K562 (cell line): Measurements from ENCODE around the gene ADGRA3. TPM values are rescaled to one million over a fixed set of nuclear protein-coding genes. Genes with fewer than 3 reads are reported as not detected.

Experiments
- ATAC-seq: fragments of 200-7000 bp; cut with Tn5 transposase; 3 replicates; pipeline ENCODE4 v1.9.1; 2020; ENCODE audit warnings: moderate library complexity
- BruUV-seq: library from RNA; stranded (reverse); fragments of 400-500 nt; replicated peaks from 2 replicates; lab custom pipeline; 2021; lab: Mats Ljungman, UMichigan
- CTCF ChIA-PET: fragments of 300-600 bp; formaldehyde crosslinking; extraction: SDS; loops from one replicate; lab custom pipeline; 2021; ENCODE audit warnings: low intra/inter-chr PET ratio; lab: Yijun Ruan, JAX
- POLR2A ChIA-PET: fragments of 300-600, 350-650 bp; sonication (Branson Sonifier 250); formaldehyde crosslinking; extraction: SDS; loops from one replicate; lab custom pipeline; 2021; ENCODE audit warnings: antibody characterized with exemption, inconsistent platforms; lab: Yijun Ruan, JAX
- DNase-seq, 4 experiments: peaks; one replicate each; pipeline versions ENCODE4 v3.0.0 to v3.0.0-alpha.2; 2011 to 2018; ENCODE audit warnings: low spot score in 3 of 4, mixed read lengths in 3 of 4; ENCODE audit errors: extremely low read depth in 1 of 4
- FAIRE-seq: peaks from 2 replicates; lab custom pipeline; 2011; peaks lifted over from hg19 to GRCh38; lab: Jason Lieb, UNC
- H2AFZ ChIP-seq: 2 replicates; pipeline ENCODE4 v1.6.0; 2011; ENCODE audit warnings: low read depth, low read length, control low read depth, inconsistent platforms
- H3K27ac ChIP-seq: fragments of 200-600 bp; 3 replicates; pipeline ENCODE4 v1.8.0; 2011; ENCODE audit warnings: low read depth, mild to moderate bottlenecking, control low read depth, inconsistent platforms, low read length, moderate library complexity, mixed read lengths; ENCODE audit errors: extremely low read depth
- H3K27me3 ChIP-seq, 2 experiments: fragments of 300-600 bp in 1 of 2; 2 replicates in 1 of 2; 3 replicates in 1 of 2; pipeline versions ENCODE4 v1.6.0 to v1.8.0; 2011; ENCODE audit warnings: inconsistent platforms in 2 of 2, low read length in 2 of 2, mild to moderate bottlenecking in 1 of 2, mixed read lengths in 1 of 2, moderate library complexity in 1 of 2; ENCODE audit not compliant: control insufficient read depth in 2 of 2, insufficient read depth in 2 of 2
- H3K36me3 ChIP-seq: fragments of 300-600 bp; 3 replicates; pipeline ENCODE4 v1.8.0; 2011; ENCODE audit warnings: mild to moderate bottlenecking, low read length, inconsistent platforms; ENCODE audit not compliant: control insufficient read depth, insufficient read depth
- H3K4me1 ChIP-seq, 2 experiments: fragments of 200-600 bp in 1 of 2; replicated peaks in 1 of 2; 2 replicates in 1 of 2; 3 replicates in 1 of 2; pipeline versions ENCODE4 v1.5.1 to v1.8.0; 2011; ENCODE audit warnings: inconsistent platforms in 2 of 2, low read length in 2 of 2, mild to moderate bottlenecking in 1 of 2, mixed read lengths in 1 of 2, moderate library complexity in 1 of 2; ENCODE audit not compliant: control insufficient read depth in 2 of 2, insufficient read depth in 2 of 2
- H3K4me2 ChIP-seq: 2 replicates; pipeline ENCODE4 v1.6.1; 2011; ENCODE audit warnings: low read length, control low read depth, inconsistent platforms, mixed read lengths; ENCODE audit not compliant: insufficient read depth
- H3K4me3 ChIP-seq: fragments of 200-600 bp; sonication (generic), shearing (Covaris generic); 2 replicates; pipeline ENCODE4 v1.5.1; 2016; ENCODE audit warnings: control low read depth, inconsistent platforms
- H3K79me2 ChIP-seq: fragments of 200-600 bp; 3 replicates; pipeline ENCODE4 v1.8.0; 2011; ENCODE audit warnings: low read length, inconsistent platforms; ENCODE audit not compliant: control insufficient read depth, insufficient read depth
- H3K9ac ChIP-seq, 2 experiments: 2 replicates each; pipeline versions ENCODE4 v1.6.0 to v1.6.1; 2011; ENCODE audit warnings: low read depth in 2 of 2, low read length in 2 of 2, control low read depth in 1 of 2, inconsistent platforms in 1 of 2, mild to moderate bottlenecking in 1 of 2, mixed read lengths in 1 of 2; ENCODE audit not compliant: insufficient read depth in 1 of 2
- H3K9me1 ChIP-seq: one replicate; pipeline ENCODE4 v1.6.0; 2011; ENCODE audit warnings: inconsistent platforms, mild to moderate bottlenecking, low read length, moderate library complexity; ENCODE audit not compliant: control insufficient read depth, insufficient read depth
- H3K9me3 ChIP-seq: replicated peaks from 2 replicates; pipeline ENCODE4 v1.5.1; 2011; ENCODE audit warnings: low read depth, low read length, inconsistent platforms; ENCODE audit not compliant: control insufficient read depth, insufficient read depth
- H4K20me1 ChIP-seq: replicated peaks from 2 replicates; pipeline ENCODE4 v1.6.1; 2011; ENCODE audit warnings: low read length, inconsistent platforms, mixed read lengths; ENCODE audit not compliant: control insufficient read depth, insufficient read depth
- RBM22 ChIP-seq: fragments of 200-400 bp; formaldehyde crosslinking; IDR thresholded peaks from 2 replicates; pipeline ENCODE4 v1.6.1; 2018; ENCODE audit warnings: low read length, low read depth; ENCODE audit not compliant: poor library complexity, severe bottlenecking
- WGBS: fragments of 100-300 bp; shearing (Covaris generic); methylation state at CpG from one replicate; pipeline ENCODE4 v1.1.6; 2016; ENCODE audit warnings: low coverage, mixed read lengths; ENCODE audit not compliant: insufficient coverage; ENCODE audit errors: missing lambda C conversion rate; 5-methylcytosine and 5-hydroxymethylcytosine counted together
- in situ Hi-C: fragments of 300-500 bp; cut with MboI; formaldehyde crosslinking; loops from 4 replicates; pipeline ENCODE4 v1.15.0; 2018; ENCODE audit warnings: inconsistent platforms, mixed read lengths
- intact Hi-C: fragments of 100-400 bp; cut with micrococcal nuclease; formaldehyde crosslinking; loops from 2 replicates; pipeline ENCODE4 v1.14.2; 2022
- polyA plus RNA-seq, 8 experiments: library from polyadenylated mRNA; depleted of rRNA in 4 of 8; stranded (reverse) in 5 of 8; unstranded in 3 of 8; fragments of >200 nt; fragmentation: Nextera tagmentation in 2 of 8; fragmentation: Illumina TruSeq in 1 of 8; extraction: Ambion mirVana in 2 of 8; extraction: Trizol in 1 of 8; gene quantifications; 2 replicates each; pipeline versions ENCODE4 v1.2.1 to v1.2.3, GENCODE V29; 2011 to 2014; ENCODE audit warnings: inconsistent platforms in 1 of 8, missing spikeins in 1 of 8
- total RNA-seq, 7 experiments: library from RNA; depleted of rRNA in 6 of 7; stranded (reverse); fragments of >200 nt in 6 of 7; fragmentation: Illumina TruSeq in 2 of 7; extraction: Trizol in 2 of 7; gene quantifications; 2 replicates each; pipeline versions ENCODE4 v1.2.1 to v1.2.3, GENCODE V29; 2011 to 2021; ENCODE audit warnings: low replicate concordance in 1 of 7
- TF ChIP-seq, protein P1 (sequence below): fragments of 250-450 bp; sonication (Bioruptor Pico); IDR thresholded peaks from 2 replicates; pipeline ENCODE4 v1.4.0; 2020
- TF ChIP-seq, protein P2 (sequence below): fragments of 250-450 bp; sonication (Bioruptor Pico); IDR thresholded peaks from 2 replicates; pipeline ENCODE4 v1.4.0; 2020
- TF ChIP-seq, protein P3 (sequence below): fragments of 250-450 bp; sonication (Bioruptor Pico); IDR thresholded peaks from 2 replicates; pipeline ENCODE4 v1.8.0; 2022; ENCODE audit warnings: inconsistent platforms

Gene ADGRA3
- total and polyA plus RNA-seq, 9 of the 15 experiments (the other 6 are each of a cell fraction or from before 2014, with no cell fraction given) = 0.06 to 2.3 (median 0.27) TPM; not detected in 3

DNA sequence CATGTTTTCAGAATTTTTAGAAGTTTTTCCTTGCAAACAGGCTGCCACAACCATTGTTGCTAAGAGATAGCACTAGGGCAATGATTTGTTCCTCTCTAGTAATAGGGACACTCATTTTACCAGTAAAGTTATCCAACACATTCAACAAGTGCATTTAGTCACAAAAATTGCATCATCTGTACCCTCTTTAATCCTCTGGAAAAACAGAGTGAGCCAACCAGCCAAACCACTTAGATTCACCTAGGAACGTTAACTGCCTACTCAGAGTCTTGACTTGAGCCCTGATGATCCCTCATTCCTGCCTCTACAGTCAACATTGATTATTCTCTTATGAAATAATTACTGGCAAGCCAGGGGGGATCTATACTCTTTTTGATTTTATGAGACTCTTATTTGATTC lies 17.0 kb upstream of the ADGRA3 start:
- H3K4me3 ChIP-seq = no peak overlapping the region
- H3K9ac ChIP-seq = no peak overlapping the region
- H3K9me3 ChIP-seq = no peaks in the 10 kb centered on the region
- no peak overlapping the region for H3K4me2 ChIP-seq
- no peak for DNase-seq
- WGBS = 0% methylated on average over 1 of the region's 1 CpG
- TF ChIP-seq, protein P1, sequence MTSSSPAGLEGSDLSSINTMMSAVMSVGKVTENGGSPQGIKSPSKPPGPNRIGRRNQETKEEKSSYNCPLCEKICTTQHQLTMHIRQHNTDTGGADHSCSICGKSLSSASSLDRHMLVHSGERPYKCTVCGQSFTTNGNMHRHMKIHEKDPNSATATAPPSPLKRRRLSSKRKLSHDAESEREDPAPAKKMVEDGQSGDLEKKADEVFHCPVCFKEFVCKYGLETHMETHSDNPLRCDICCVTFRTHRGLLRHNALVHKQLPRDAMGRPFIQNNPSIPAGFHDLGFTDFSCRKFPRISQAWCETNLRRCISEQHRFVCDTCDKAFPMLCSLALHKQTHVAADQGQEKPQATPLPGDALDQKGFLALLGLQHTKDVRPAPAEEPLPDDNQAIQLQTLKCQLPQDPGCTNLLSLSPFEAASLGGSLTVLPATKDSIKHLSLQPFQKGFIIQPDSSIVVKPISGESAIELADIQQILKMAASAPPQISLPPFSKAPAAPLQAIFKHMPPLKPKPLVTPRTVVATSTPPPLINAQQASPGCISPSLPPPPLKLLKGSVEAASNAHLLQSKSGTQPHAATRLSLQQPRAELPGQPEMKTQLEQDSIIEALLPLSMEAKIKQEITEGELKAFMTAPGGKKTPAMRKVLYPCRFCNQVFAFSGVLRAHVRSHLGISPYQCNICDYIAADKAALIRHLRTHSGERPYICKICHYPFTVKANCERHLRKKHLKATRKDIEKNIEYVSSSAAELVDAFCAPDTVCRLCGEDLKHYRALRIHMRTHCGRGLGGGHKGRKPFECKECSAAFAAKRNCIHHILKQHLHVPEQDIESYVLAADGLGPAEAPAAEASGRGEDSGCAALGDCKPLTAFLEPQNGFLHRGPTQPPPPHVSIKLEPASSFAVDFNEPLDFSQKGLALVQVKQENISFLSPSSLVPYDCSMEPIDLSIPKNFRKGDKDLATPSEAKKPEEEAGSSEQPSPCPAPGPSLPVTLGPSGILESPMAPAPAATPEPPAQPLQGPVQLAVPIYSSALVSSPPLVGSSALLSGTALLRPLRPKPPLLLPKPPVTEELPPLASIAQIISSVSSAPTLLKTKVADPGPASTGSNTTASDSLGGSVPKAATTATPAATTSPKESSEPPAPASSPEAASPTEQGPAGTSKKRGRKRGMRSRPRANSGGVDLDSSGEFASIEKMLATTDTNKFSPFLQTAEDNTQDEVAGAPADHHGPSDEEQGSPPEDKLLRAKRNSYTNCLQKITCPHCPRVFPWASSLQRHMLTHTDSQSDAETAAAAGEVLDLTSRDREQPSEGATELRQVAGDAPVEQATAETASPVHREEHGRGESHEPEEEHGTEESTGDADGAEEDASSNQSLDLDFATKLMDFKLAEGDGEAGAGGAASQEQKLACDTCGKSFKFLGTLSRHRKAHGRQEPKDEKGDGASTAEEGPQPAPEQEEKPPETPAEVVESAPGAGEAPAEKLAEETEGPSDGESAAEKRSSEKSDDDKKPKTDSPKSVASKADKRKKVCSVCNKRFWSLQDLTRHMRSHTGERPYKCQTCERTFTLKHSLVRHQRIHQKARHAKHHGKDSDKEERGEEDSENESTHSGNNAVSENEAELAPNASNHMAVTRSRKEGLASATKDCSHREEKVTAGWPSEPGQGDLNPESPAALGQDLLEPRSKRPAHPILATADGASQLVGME (CRISPR knock-in tag) = no peak
- TF ChIP-seq, protein P2, sequence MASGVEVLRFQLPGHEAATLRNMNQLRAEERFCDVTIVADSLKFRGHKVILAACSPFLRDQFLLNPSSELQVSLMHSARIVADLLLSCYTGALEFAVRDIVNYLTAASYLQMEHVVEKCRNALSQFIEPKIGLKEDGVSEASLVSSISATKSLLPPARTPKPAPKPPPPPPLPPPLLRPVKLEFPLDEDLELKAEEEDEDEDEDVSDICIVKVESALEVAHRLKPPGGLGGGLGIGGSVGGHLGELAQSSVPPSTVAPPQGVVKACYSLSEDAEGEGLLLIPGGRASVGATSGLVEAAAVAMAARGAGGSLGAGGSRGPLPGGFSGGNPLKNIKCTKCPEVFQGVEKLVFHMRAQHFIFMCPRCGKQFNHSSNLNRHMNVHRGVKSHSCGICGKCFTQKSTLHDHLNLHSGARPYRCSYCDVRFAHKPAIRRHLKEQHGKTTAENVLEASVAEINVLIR (CRISPR knock-in tag) = no peak
- TF ChIP-seq, protein P3, sequence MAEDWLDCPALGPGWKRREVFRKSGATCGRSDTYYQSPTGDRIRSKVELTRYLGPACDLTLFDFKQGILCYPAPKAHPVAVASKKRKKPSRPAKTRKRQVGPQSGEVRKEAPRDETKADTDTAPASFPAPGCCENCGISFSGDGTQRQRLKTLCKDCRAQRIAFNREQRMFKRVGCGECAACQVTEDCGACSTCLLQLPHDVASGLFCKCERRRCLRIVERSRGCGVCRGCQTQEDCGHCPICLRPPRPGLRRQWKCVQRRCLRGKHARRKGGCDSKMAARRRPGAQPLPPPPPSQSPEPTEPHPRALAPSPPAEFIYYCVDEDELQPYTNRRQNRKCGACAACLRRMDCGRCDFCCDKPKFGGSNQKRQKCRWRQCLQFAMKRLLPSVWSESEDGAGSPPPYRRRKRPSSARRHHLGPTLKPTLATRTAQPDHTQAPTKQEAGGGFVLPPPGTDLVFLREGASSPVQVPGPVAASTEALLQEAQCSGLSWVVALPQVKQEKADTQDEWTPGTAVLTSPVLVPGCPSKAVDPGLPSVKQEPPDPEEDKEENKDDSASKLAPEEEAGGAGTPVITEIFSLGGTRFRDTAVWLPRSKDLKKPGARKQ (CRISPR knock-in tag) = no peak
- no peak for TF ChIP-seq RBM22
- no peaks in the 10 kb centered on the region for H3K9me1 ChIP-seq
- ATAC-seq = no peak
- H2AFZ ChIP-seq = no peak overlapping the region
- no peaks in the 10 kb centered on the region for H3K4me1 ChIP-seq
- ChIA-PET CTCF (no interaction called here), POLR2A (no interaction called here)
- in situ Hi-C loops = no loop called here
- no peaks in the 10 kb centered on the region for H3K79me2 ChIP-seq
- H3K36me3 ChIP-seq = no peaks in the 10 kb centered on the region
- no TSS peak for BruUV-seq
- H3K27me3 ChIP-seq = no peaks in the 10 kb centered on the region
- H3K27ac ChIP-seq = no peak overlapping the region
- intact Hi-C loops = no loop called here
- H4K20me1 ChIP-seq = no peaks in the 10 kb centered on the region
- FAIRE-seq = no peak
